Kidney (tissue), 14 donors: ENCODE results near the gene ZNF579. TPM values are rescaled to one million over a fixed set of nuclear protein-coding genes. Genes with fewer than 3 reads are reported as not detected.
"Not testable (repeated sequence)": the region's sequence is repeated elsewhere in the genome, so short reads cannot be mapped to it uniquely, and the experiment has no call there.

Source experiments
- DNase-seq, 5 donors: peaks; one replicate each; pipeline ENCODE4 v3.0.0-alpha.2; 2013 to 2020
- FAIRE-seq: peaks from 2 replicates; lab custom pipeline; 2012; peaks lifted over from hg19 to GRCh38; lab: Jason Lieb, UNC
- H3K27ac ChIP-seq, 2 donors: one replicate each; pipeline ENCODE4 v1.7.0; 2013; ENCODE audit warnings: low read depth in 2 of 2, low read length in 2 of 2, inconsistent platforms in 1 of 2
- H3K27me3 ChIP-seq: one replicate; pipeline ENCODE4 v1.7.1; 2013; ENCODE audit warnings: low read length, inconsistent platforms; ENCODE audit not compliant: control insufficient read depth, insufficient read depth
- H3K36me3 ChIP-seq, 3 donors: one replicate each; pipeline versions ENCODE4 v1.7.0 to v1.7.1; 2013; ENCODE audit warnings: low read length in 3 of 3, control low read depth in 1 of 3, inconsistent platforms in 1 of 3; ENCODE audit not compliant: insufficient read depth in 3 of 3, control insufficient read depth in 2 of 3
- H3K4me1 ChIP-seq, 3 donors: one replicate each; pipeline versions ENCODE4 v1.7.0 to v1.7.1; 2013; ENCODE audit warnings: low read length in 3 of 3, inconsistent platforms in 1 of 3, low read depth in 1 of 3; ENCODE audit not compliant: control insufficient read depth in 2 of 3, insufficient read depth in 2 of 3
- H3K4me3 ChIP-seq, 3 donors: one replicate each; pipeline versions ENCODE4 v1.7.0 to v1.8.1; 2013; ENCODE audit warnings: low read length in 3 of 3, control low read depth in 1 of 3, inconsistent platforms in 1 of 3
- H3K9ac ChIP-seq, 3 donors: one replicate each; pipeline versions ENCODE4 v1.7.0 to v1.7.1; 2013; ENCODE audit warnings: low read length in 3 of 3, control low read depth in 1 of 3, inconsistent platforms in 1 of 3
- H3K9me3 ChIP-seq, 3 donors: one replicate each; pipeline versions ENCODE4 v1.7.0 to v1.7.1; 2013; ENCODE audit warnings: low read length in 3 of 3, control low read depth in 1 of 3, inconsistent platforms in 1 of 3; ENCODE audit not compliant: control insufficient read depth in 2 of 3, insufficient read depth in 1 of 3
- CTCF ChIP-seq: IDR thresholded peaks from 3 replicates; pipeline ENCODE4 v1.5.1; 2012; ENCODE audit warnings: mild to moderate bottlenecking, moderate library complexity, borderline replicate concordance; ENCODE audit not compliant: insufficient read depth; ENCODE audit errors: extremely low read depth
- intact Hi-C: fragments of 100-400 bp; cut with DNase I; formaldehyde crosslinking; loops from one replicate; pipeline ENCODE4 v1.11.1; 2022
- polyA plus RNA-seq: library from polyadenylated mRNA; stranded (reverse); fragments of 350-450 nt; fragmentation: Illumina TruSeq; extraction: RNeasy Lipid Tissue Mini Kit (QIAGEN cat#74804); gene quantifications from one replicate; pipeline ENCODE4 v1.2.3, GENCODE V29; 2014; ENCODE audit warnings: low read depth, low replicate concordance; ENCODE audit not compliant: insufficient read depth
- total RNA-seq: library from RNA; stranded (reverse); fragmentation: NEBNext Ultra II Directional; extraction: Animal tissue kit (Norgen Biotek cat#: 25700); gene quantifications from one replicate; pipeline ENCODE4 v1.2.1, GENCODE V29; 2021
- donor health status: control.
- donor health status: control.
- donor health status: control.
- donor health status: control.
- donor health status: control.
- donor health status: DM: yes; HTN: yes; CAD: no.
- donor health status: Normal renal cell carcinoma (clear cell type).

ZNF579 gene
- total and polyA plus RNA-seq, 2 donors from 2014 or later: 10.9 to 16.6 TPM

- H3K4me1 ChIP-seq: peaks cover 0 to 10% (median 6%) of the 10 kb centered on the region in 3 donors
- no peak for TF ChIP-seq CTCF
- H3K4me3 ChIP-seq: peak overlapping the region; percentile 28 to 64 (median 41)
- H3K36me3 ChIP-seq: no peaks in the 10 kb centered on the region
- H3K9ac ChIP-seq: peak overlapping the region in 2 of 3 donors; percentile 10 to 58
- peak; percentile 98 to 99 (median 99) for DNase-seq
- peak; percentile 97 for FAIRE-seq
- intact Hi-C loops: no loop called here
- peak overlapping the region; percentile 23 to 69 for H3K27ac ChIP-seq
- H3K27me3 ChIP-seq: no peaks in the 10 kb centered on the region
- no peaks in the 10 kb centered on the region for H3K9me3 ChIP-seq
Observed at GRCh38 chr19:55586976-55587668, 6.5 kb upstream of the ZNF579 start.

GRCh38 chr19:55585658-55586339 lies 5.2 kb upstream of the ZNF579 start:
- Histone ChIP-seq H3K4me1 (peaks cover 3 to 18% (median 12%) of the 10 kb centered on the region in 3 donors), H3K9me3 (no peaks in the 10 kb centered on the region), H3K9ac (peak overlapping the region in 1 of 3 donors; percentile 15), H3K27me3 (no peaks in the 10 kb centered on the region), H3K27ac (peak overlapping the region; percentile 54 to 68), H3K4me3 (peak overlapping the region; percentile 54 to 63 (median 57)), H3K36me3 (no peaks in the 10 kb centered on the region)
- TF ChIP-seq CTCF: no peak
- peak; percentile 94 to 97 (median 95) for DNase-seq
- FAIRE-seq: no peak
- intact Hi-C loops: no loop called here

GRCh38 chr19:55584871-55585270 lies 4.2 kb upstream of the ZNF579 start:
- Histone ChIP-seq H3K27ac (no peak overlapping the region), H3K4me1 (peaks cover 3 to 18% (median 12%) of the 10 kb centered on the region in 3 donors), H3K9ac (no peak overlapping the region), H3K36me3 (no peaks in the 10 kb centered on the region), H3K9me3 (no peaks in the 10 kb centered on the region), H3K4me3 (no peak overlapping the region), H3K27me3 (no peaks in the 10 kb centered on the region)
- intact Hi-C loops: no loop called here
- FAIRE-seq (no peak), DNase-seq (peak in 1 of 5 donors; percentile 42)
- no peak for TF ChIP-seq CTCF

GRCh38 chr19:55583897-55584296 lies 3.2 kb upstream of the ZNF579 start:
- H3K27ac ChIP-seq, H3K9me3 ChIP-seq, FAIRE-seq, intact Hi-C loops, H3K4me3 ChIP-seq, H3K27me3 ChIP-seq, DNase-seq, H3K9ac ChIP-seq, H3K36me3 ChIP-seq: not testable (repeated sequence)
- peaks cover 3 to 21% (median 12%) of the 10 kb centered on the region in 3 donors for H3K4me1 ChIP-seq

GRCh38 chr19:55582284-55582683 lies 1.6 kb upstream of the ZNF579 start:
- peak overlapping the region in 2 of 3 donors; percentile 34 to 75 for H3K4me3 ChIP-seq
- H3K27ac ChIP-seq: peak overlapping the region; percentile 64 to 83
- FAIRE-seq, intact Hi-C loops, H3K36me3 ChIP-seq, DNase-seq, H3K27me3 ChIP-seq, H3K9me3 ChIP-seq: not testable (repeated sequence)
- H3K9ac ChIP-seq: peak overlapping the region in 1 of 3 donors; percentile 13
- H3K4me1 ChIP-seq: peaks cover 3 to 21% (median 12%) of the 10 kb centered on the region in 3 donors
